Cortex of kidney (tissue), 1 donor: Measurements from ENCODE around the gene POGLUT2.
"Not testable (repeated sequence)": the region's sequence is repeated elsewhere in the genome, so short reads cannot be mapped to it uniquely, and the experiment has no call there.

ENCODE experiments used
- DNase-seq: peaks from one replicate; lab custom pipeline; 2025; lab: John Stamatoyannopoulos, UW

The POGLUT2 gene

DNA sequence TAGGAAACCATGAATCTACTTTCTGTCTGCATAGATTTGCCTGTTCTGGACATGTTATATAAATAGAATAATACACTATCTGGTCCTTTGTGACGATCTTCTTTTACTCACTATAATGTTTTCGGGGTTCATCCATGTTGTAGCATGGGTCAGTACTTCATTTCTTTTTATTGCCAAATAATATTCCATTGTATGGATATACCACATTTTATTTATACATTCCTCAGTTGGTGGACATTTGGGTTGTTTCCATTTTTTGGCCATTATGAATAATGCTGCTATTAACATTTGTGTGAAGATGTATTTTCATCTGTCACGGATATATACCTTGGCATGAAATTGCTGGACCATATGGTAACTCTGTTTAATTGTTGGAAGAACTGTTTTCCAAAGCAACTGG, 6.9 kb upstream of the POGLUT2 start:
- no peak for DNase-seq

DNA sequence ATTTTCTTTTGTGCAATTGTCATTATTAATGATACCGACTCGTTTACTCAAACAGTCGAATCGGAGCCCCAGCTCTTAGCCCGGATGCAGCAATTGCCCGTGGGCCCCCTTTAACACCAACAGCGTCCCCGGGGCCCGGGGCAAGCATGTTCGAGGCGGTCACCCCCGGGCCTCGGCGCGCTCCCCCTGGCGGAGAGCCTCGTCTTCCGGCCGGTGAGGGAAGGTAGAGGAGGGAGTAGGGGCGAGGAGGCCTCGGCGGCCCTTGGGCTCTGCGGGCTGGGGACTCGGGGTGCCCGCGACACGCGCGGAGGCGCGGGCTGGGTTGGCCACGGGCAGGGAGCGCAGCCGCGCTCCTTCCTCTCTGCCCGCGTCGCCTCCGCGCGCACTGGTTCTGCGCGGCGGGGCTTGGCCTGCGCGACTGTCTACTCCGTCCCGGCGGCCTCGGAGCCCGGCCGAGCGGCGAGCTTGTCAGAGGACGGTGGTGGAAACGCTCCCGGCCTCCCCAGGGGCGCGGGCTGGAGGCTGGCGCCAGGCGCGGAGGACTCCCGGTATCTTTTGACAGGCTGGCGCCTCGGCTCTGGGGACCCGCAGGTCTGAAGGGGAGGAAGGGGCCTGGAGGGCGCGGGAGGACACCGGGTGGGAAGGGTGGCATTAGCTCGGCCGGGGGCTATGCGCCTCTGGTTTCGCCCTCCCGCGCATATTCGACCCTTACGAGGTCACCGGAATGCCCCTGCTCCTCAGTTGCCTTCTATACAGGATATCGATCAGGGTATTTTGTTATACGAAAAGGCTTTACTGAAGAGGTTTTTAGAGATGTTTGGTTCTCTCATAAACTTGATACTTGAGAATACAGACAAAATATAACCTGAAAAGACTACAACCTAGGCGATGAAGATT, 1.6 kb upstream of the POGLUT2 start:
- no peak for DNase-seq

DNA sequence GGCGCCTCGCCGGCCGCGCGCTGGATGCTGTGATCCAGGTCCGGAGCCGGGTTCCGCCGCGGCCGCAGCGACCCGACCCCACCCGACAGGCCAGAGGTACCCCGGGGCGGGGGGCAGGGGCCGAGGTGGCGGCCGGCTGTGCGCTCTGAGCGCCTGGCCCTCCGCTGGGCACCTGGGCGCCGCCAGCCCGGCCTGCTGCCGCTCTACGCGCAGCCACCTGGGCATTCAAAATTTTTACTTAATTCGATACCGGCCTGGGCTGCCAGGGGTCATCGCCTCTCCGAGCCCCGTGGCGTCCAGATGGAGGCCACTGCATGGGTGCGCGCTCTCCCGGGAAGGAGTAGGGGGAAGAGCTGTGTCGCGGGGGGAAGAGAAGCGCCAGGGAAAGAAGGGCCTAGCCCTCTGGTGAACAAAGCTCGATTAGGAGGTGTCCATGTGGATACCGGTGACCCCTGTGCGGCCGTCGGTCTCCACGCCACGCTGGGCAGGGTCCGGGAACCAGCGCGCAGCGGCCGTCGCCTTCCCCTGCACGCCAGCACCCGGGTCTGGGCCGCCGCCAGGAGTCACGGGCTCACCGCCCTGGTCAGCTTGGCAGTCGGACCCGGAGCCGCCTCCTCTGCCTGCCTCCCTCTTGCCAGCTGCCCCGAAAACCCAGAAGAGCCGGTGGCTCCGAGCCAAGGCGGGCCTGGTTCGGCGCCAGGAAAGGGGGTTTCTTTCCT, 809 bp upstream of the POGLUT2 start:
- DNase-seq: no peak

DNA sequence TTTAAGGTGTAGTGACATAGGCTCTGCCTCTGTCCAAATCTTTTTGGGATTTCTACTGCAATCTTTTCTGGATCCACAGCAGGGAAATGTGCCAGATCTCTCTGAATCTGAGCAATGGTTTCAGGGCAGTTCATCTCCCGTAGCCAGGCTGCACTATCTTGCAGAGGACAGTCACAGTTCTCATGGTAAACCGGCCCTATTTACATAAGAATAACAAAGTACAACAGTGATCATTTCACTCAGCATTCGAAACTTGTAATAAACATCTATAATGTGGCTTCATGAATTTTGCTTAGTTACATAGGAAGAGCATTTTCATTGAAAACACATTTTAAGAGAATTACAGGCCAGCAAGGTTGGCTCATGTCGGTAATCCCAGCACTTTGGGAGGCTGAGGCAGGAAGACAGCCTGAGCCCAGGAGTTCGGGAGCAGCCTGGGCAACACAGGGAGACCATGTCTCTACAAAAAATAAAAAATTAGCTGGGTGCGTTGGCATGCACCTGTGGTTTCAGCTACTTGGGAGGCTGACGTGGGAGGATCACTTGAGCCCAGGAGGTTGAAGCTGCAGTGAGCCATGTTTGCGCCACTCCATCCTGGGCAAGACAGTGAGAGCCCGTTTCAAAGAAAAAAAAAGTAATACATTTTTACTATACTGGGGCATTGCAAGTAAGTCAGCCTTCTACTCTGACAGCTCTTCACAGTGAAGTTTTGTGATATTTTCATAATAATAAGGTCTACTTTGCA, 5.0 kb downstream of the POGLUT2 start:
- no peak for DNase-seq

DNA sequence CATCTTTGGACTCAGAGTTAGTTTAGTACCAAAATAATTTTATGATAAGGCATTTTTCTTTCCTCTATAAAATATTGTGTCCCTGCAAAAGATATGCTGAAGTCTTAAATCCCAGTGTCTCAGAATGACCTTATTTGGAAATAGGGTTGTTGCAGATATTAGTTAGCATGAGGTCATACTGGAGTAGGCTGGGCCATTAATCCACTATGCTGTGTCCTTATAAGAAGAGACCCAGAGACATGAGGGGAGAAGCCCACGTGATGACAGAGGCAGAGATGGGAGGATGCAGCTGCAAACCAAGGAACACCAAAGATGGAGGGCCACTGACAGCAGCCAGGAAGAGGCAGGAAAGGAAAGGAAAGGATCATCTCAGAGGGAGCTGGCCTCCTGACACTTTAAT, 6.4 kb downstream of the POGLUT2 start:
- no peak for DNase-seq

DNA sequence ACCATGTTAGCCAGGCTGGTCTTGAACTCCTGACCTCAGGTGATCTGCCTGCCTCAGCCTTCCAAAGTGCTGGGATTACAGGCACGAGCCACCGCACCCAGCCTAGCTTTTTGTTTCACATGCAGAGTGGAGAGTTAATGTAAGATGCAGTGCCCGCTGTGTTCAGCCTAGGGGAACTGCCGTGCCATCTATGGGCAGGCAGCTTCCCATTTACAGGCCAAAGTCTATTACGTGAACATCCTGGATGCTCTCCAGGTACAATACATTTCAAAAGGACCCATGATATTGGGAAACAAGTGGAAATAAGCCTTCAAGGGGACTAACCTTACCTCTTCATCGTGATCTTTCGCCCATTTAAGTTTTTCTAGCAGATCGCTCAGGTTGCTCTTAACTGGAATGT, 10.1 kb downstream of the POGLUT2 start:
- no peak for DNase-seq

DNA sequence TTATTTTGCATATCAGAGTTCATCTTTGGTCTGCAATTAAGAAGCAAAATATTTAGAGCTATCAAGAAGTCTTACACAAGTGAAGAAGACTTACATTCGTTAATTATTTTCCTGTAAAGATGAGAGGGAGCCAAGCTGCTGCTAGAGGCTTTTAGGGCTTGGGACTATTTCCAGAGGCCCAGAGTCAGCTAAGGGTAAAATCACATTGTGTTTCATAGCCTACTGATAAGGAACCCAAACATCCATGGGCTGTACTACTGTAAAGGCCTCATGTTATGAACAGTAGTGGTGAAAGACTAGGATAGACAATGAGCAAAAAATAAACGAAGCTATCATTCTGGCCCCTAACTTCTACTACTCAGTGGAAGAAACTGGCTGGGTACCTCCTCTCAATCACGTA, 14.3 kb downstream of the POGLUT2 start:
- no peak for DNase-seq

DNA sequence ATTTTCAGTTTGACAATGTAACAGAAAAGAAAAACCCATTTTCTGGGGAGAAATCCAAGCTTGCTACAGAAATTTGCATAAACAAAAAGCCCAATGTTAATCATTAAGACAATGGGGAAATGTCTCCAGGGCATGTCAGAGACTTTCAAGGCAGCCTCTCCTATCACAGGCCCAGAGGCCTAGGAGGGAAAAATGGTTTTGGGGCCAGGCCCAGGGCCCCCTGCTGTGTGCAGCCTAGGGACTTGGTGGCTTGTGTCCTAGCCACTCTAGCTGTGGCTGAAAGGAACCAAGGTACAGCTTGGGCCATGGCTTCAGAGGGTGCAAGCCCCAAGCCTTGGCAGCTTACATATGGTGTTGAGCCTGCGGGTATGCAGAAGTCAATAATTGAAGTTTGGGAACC, 17.2 kb downstream of the POGLUT2 start:
- no peak for DNase-seq

DNA sequence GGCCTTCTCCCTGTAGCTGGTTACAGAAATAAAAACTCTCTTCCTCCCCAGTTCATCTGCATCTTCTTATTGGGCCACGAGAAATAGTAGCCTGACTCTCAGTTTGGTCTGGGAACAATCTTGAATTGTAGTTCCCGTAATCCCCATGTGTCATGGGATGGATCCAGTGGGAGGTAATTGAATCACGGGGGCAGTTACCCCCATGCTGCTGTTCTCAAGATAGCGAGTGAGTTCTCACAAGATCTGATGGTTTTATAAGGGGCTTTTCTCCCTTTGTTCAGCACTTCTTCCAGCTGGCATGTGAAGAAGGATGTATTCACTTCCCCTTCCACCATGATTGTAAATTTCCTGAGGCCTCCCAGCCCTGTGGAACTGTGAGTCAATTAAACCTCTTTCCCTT, 18.1 kb downstream of the POGLUT2 start:
- DNase-seq: not testable (repeated sequence)

DNA sequence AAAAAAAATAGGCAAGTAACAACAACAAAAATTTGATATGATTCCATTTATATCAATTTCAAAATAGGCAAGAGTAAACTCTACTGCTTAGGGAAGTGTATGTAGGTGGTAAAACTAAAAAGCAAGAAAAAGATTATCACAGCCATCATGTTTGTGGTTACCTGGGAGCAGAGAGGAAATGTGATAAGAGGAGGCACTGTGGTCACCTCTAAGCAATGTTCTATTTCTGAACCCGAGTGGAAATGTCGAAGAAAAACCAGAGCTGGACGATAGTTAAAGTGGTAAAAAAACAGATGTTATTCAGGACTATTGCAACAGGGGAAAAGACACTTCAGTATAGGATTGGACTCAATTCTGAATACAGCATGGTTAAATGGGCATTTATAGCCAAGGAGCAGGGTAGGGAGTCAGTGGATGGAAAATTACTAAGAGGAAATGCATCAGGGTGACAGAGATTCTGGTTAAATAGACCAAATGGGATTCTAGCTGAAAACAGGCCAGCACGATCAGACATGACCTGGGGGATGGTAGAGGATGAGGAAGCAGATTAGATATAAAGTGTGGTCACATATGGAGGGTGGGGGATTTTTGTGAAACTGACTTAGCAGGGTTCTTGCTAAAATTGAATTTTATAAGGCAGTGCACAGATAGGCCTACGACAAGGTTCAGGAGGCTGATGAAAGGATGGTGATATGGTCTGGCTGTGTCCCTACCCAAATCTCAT, 19.2 kb downstream of the POGLUT2 start:
- no peak for DNase-seq

DNA sequence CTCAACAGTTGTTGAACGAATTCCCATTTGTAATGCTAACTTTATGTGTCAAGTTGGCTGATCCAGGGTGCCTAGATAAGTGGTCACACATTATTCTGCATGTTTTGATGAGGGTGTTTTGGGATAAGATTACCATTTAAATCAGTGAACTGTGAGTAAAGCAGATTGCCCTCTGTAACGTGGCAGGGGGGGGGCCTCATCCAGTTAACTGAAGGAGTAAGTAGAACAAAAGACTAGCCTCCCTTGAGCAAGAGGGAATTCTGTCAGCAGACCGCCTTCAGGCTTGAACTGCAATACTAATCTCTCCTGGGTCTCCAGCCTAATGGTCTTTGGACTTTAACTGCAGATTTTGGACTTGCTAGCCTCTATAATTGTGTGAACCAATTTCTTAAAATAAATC, 21.0 kb downstream of the POGLUT2 start:
- DNase-seq: no peak

DNA sequence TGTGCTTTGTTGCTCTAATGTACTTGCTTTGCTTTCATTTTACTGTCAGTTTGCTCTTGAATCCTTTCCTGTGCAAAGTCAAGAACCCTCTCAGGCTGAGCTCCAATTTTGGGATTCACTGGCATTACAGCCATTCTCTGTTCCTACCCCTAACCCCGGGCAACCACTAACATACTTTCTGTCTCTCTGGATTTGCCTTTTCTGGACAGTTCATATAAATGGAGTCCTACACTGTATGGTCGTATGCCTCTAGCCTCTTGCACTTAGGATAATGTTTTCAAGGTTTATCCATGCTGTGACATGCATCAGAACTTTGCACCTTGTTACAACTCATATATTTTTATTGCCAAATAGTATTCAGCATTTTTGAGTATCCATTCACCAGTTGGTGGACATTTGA, 22.5 kb downstream of the POGLUT2 start:
- no peak for DNase-seq

DNA sequence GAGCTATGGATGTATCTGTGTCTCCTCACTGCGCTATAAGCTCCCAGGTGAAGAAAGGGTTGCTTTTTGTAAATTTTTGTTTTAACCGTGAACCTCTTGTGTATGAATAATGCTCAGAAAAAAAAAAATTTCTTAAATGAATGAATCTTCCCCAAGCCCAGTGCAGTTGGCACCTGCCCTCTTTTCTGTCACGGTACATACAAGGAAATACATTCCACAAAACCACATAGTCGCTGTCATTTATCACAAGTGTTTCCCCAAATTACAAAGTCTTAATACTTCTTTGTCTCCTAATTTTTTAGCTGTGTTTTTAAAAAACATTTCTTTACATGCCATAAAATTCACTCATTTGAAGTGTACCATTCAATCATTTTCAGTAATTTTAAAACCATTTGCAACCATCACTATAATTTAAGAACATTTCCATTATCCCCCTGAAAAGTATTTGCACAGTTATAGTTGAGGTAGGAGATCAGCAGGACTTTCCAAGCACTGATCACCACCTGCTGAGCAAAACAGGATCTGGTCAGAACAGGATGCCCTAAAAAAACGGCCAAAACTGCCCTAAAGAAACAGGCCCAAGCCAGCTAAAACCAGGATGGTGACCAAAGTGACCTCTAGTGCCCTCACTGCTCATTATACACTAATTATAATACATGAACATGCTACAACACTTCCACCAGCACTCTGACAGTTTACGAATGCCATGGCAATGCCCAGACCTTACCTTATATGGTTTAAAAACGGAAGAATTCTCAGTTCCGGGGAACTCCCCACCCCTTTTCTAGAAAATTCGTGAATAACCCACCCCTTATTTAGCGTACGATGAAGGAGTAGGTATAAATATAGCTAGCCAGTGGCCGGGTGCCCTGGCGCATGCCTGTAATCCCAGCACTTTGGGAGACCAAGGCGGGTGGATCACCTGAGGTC, 23.9 kb downstream of the POGLUT2 start:
- no peak for DNase-seq

DNA sequence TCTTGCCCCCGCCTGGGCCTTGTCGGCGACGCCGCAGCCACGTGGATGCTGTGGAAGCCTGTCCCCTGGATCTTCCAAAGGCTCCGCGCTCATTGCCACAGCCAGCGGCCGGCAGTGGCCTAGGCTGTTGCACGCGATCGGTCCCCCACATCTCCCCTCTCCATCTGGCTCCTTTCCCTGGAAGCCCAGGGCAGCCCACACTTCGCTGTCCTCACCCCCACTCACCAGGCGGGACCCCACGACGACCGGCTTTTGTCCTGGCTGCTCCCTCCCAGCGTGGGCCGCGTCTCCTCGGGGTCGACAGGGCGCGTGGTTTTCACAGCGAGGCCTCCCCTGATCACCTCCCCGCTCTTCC, 24.6 kb downstream of the POGLUT2 start:
- DNase-seq: no peak

DNA sequence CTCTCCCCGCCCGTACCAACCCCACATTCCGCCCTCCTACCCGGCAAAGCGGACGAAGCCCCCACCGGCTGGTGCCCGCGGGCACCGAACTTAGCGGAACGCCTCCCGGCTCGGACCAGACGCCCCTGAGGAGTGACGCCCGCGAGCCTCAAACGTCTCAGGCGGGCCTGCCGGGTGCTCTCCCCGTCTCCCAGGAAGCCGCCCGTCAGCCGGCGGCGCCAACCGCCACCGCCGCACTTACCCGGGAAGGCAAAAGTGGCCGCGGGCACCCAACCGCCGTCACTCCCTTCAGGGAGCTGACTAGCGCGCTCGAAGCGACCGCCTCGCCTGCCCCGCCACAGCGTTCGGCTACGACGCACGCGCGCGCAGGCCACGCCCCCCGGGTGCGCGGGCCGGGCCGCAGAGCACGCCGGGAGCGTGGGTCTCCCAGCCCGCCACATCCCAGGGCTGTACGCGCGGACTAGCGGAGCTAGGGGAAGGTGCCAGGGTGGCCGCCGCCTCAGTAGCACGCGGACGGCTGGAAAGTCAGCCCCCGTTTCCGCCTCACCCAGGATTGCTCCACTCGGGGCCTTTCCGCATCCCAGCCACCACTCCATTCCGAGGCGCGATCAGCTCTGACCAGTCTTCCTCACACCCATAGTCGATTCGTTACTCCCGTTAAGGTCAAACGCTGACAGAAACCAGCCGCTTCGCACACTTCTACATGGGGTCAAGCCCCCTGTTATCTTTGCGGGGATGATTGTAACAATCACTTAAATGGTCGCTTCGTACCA, 25.1 kb downstream of the POGLUT2 start, which contains the start of gene TEX30:
Gene TEX30 (minus strand): TSS at position 346 of the 773 bp plus-strand sequence. CDS start 3,760 bp downstream, outside the sequence.
- peak; percentile 44 for DNase-seq

DNA sequence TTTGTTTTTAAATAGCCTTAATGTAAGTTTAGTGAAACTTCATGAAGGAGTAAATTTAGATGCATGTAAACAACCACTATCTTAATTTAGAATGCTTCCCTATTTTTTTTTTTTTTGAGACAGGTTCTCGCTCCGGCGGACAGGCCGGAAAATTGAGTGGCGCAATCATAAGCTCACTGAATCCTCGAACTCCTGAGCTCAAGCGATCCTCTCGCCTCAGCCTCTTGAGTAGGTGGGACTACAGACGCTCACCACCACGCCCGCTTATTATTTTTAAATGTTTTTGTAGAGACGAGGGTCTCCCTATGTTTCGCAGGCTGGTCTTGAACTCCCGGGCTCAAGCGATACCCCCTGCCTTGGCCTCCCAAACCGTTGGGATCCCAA, 26.7 kb downstream of the POGLUT2 start:
- DNase-seq: no peak

DNA sequence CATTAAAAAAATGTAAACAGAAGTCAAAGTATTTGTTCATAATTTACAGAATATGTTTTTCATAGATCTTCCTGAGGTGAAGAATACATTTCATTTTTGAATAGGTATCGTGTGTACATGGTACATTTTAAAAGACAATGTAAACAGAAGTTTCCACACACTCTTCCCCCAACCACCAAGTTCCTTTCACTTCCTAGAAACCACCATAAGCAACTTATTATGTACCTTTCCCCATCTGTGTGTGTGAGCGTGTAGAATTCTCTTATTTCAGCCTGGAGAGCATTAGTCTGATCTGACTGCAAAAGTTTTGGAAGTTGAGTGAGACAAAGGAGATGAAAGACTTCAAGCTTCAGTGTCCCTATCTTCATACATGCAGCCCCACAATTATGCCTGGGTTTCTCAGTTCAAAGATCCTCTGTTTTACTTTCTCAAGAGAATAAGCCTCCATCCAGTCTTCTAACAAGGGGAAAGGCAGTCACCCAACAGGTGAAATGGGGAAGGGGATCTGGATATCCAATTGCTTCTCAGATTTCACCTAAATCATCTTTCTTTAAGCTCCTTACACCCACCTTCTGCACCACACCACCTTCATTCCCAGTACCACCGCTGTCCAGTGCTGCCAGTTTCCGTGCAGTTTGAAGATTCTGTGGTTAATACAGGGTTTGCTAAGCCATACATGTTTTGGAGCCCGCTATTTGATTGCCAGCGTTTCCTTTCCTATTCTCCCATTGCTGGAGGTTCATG, 27.3 kb downstream of the POGLUT2 start:
- no peak for DNase-seq

DNA sequence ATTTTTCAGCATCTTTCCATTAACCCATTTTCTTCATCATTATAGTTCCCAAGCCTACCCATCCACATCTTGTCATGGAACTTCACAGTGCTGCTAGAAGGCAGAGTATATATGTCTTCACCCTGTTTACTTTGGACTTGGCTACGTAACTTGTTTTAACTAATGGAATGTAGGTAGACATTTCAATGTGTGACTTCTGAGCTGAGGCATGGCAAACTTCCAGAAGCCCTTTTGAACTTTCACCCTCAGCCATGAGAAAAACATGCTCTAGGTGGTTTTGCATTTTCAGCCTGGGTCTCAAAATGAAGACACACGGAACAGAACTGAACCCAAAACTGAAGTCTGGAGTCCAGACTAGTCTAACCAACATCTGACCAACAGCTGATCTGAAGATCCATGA, 28.3 kb downstream of the POGLUT2 start:
- no peak for DNase-seq

DNA sequence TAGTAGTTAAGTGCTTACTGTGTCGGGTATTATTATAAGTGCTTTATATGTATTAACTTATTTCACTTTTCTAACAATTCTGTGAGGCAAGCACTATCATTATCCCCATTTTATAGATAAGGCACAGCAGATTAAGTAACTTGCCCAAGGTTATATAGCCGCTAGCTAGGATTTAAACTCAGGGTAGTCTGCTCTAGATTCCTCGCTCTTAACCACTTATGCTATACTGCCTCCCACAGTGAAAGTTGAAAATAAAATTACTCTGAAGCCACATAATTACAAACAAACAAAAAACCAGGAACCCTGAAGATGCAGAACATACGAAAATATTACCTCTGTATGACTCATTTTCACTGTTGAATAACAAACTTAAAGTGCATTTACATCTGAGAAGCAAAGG, 29.1 kb downstream of the POGLUT2 start:
- DNase-seq: no peak
